ENCODE measurements around the gene ELF1. TPM values are rescaled to one million over a fixed set of nuclear protein-coding genes. Genes with fewer than 3 reads are reported as not detected.

ELF1 gene
- total and polyA plus RNA-seq, 2 of the 4 experiments (the other 2 are of a cell fraction) = 25.4 to 27.6 TPM

DNA sequence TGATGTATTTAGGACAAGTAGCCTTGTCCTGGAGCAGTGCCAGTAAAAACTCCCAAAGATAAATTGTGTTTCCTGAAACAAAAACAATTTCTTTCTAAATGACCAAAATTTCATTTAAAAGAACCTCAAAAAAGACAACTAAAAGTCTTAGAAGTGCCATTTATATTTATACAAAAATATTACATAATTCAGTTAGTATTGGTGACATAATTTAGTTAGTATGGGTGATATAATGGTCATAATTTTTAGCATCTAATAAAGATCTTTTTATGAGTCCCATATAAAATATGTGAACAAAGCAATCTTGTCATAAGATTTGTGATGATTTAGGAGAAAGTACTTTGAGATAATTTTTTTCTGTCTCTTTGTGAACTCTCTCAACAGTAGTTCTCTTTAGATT lies 76.0 kb downstream of the ELF1 start:
- in situ Hi-C loops (cut with MboI; ENCODE audit: low sequenced_read_pairs) = no loop called here
- H4K20me1 ChIP-seq (ENCODE audit: insufficient read depth, low read length) = no peaks in the 10 kb centered on the region
- H4K5ac ChIP-seq (ENCODE audit: low read depth, low read length) = no peak overlapping the region
- ChIA-PET CTCF (interaction anchor here (1.0 kb wide), 1 partner anchor 22 kb away, joined by 3 read pairs; no protein-coding TSS in a partner anchor), POLR2A (ENCODE audit: unreplicated experiment) (no interaction called here)
- H2AK9ac ChIP-seq (replicated peaks; ENCODE audit: low read depth, low read length, poor library complexity) = no peak overlapping the region
- no peak overlapping the region for H3K4ac ChIP-seq (ENCODE audit: low read depth, low read length)
- ATAC-seq (ENCODE audit: low read depth) = no peak
- H3K4me1 ChIP-seq (ENCODE audit: control insufficient read depth, insufficient read depth, low read length) = no peaks in the 10 kb centered on the region
- peaks cover 14% of the 10 kb centered on the region for H3K36me3 ChIP-seq (ENCODE audit: control insufficient read depth, insufficient read depth, low read length)
- no peak overlapping the region for H2AFZ ChIP-seq (replicated peaks; ENCODE audit: low read length, poor library complexity)
- TF ChIP-seq, protein P1, sequence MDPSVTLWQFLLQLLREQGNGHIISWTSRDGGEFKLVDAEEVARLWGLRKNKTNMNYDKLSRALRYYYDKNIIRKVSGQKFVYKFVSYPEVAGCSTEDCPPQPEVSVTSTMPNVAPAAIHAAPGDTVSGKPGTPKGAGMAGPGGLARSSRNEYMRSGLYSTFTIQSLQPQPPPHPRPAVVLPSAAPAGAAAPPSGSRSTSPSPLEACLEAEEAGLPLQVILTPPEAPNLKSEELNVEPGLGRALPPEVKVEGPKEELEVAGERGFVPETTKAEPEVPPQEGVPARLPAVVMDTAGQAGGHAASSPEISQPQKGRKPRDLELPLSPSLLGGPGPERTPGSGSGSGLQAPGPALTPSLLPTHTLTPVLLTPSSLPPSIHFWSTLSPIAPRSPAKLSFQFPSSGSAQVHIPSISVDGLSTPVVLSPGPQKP (IDR thresholded peaks at IDR 0.05; ENCODE audit: borderline replicate concordance, low read depth, low read length) = no peak
- no peak for TF ChIP-seq MAFK (IDR thresholded peaks at IDR 0.05; ENCODE audit: low read depth, low read length)
- no peak for TF ChIP-seq RFX5 (IDR thresholded peaks at IDR 0.05; ENCODE audit: low read depth, low read length)
- TF ChIP-seq NFE2L2 (IDR thresholded peaks at IDR 0.05; ENCODE audit: low read depth, low read length) = no peak
- TF ChIP-seq MAZ (IDR thresholded peaks at IDR 0.05; ENCODE audit: borderline replicate concordance, low read depth, low read length) = no peak
- TF ChIP-seq CTCF (conservative IDR thresholded peaks at IDR 0.05; ENCODE audit: low read depth, low read length) = no peak
- TF ChIP-seq BHLHE40 (IDR thresholded peaks at IDR 0.05; ENCODE audit: low read depth, low read length) = no peak
- no peak for TF ChIP-seq RAD21 (IDR thresholded peaks at IDR 0.05; ENCODE audit: low read length)
- no peak for TF ChIP-seq CHD1 (IDR thresholded peaks at IDR 0.05; ENCODE audit: low read depth, low read length)
- no peak for TF ChIP-seq MXI1 (IDR thresholded peaks at IDR 0.05; ENCODE audit: borderline replicate concordance, low read depth, low read length)
- no peak for TF ChIP-seq CEBPB (IDR thresholded peaks at IDR 0.05; ENCODE audit: low read depth, low read length)
- TF ChIP-seq, protein P2, sequence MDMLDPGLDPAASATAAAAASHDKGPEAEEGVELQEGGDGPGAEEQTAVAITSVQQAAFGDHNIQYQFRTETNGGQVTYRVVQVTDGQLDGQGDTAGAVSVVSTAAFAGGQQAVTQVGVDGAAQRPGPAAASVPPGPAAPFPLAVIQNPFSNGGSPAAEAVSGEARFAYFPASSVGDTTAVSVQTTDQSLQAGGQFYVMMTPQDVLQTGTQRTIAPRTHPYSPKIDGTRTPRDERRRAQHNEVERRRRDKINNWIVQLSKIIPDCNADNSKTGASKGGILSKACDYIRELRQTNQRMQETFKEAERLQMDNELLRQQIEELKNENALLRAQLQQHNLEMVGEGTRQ (IDR thresholded peaks at IDR 0.05; ENCODE audit: low read depth, low read length) = no peak
- DNase-seq = no peak
- BruUV-seq (replicated peaks) = no TSS peak
- peaks cover 13 to 16% of the 10 kb centered on the region in 2 experiments; a peak in 3 of 4 replicates for H3K79me1 ChIP-seq (ENCODE audit: low read depth in 1 of 2, low read length in 2 of 2)
- no peaks in the 10 kb centered on the region for H3K9me3 ChIP-seq (ENCODE audit: control insufficient read depth, insufficient read depth, low read length)
- H4K8ac ChIP-seq (ENCODE audit: low read depth in 2 of 2, low read length in 2 of 2) = no peak overlapping the region
- no peak overlapping the region for H2AK5ac ChIP-seq (ENCODE audit: low read depth, low read length)
- intact Hi-C loops (cut with micrococcal nuclease) = no loop called here
- H3K9ac ChIP-seq (ENCODE audit: low read depth, low read length) = no peak overlapping the region
- no peak overlapping the region for H2BK20ac ChIP-seq (ENCODE audit: low read depth, low read length)
- no peak overlapping the region for H2BK5ac ChIP-seq (ENCODE audit: low read depth, low read length, poor library complexity, severe bottlenecking)
- no peak overlapping the region for H3K18ac ChIP-seq (ENCODE audit: low read depth, low read length)
- H3K27me3 ChIP-seq (ENCODE audit: control insufficient read depth, insufficient read depth, low read length) = no peaks in the 10 kb centered on the region
- H3K56ac ChIP-seq (ENCODE audit: extremely low read depth, insufficient read depth, low read length) = no peak overlapping the region
- no peak overlapping the region for H3K23ac ChIP-seq (ENCODE audit: low read depth, low read length)
- H2BK15ac ChIP-seq (ENCODE audit: low read depth, low read length) = no peak overlapping the region
- H3K4me2 ChIP-seq (ENCODE audit: low read depth, low read length) = no peak overlapping the region
- peaks cover 7% of the 10 kb centered on the region; the same call in 1 of the 2 replicates for H3K9me1 ChIP-seq (ENCODE audit: insufficient read depth, low read length)
- H3K14ac ChIP-seq (replicated peaks; ENCODE audit: low read depth, low read length) = no peak overlapping the region
- no peak overlapping the region for H2BK120ac ChIP-seq (ENCODE audit: low read depth, low read length)
- H4K91ac ChIP-seq (ENCODE audit: insufficient read depth, low read depth, low read length) = no peak overlapping the region
- no peak overlapping the region for H3K27ac ChIP-seq (ENCODE audit: insufficient read depth, low read length)
- H3K4me3 ChIP-seq (ENCODE audit: insufficient read depth, low read depth, low read length) = no peak overlapping the region
- dilution Hi-C loops (cut with HindIII; ENCODE audit: low sequenced_read_pairs, unreplicated experiment) = no loop called here
